Motor neuron (in vitro differentiated cells): Measurements from ENCODE around the gene NKX2-3. TPM values are rescaled to one million over a fixed set of nuclear protein-coding genes. Genes with fewer than 3 reads are reported as not detected.

Experiments used
- total RNA-seq, 8 experiments: library from RNA; unstranded; fragments of 300-600 nt; gene quantifications; 2 replicates each; pipeline versions ENCODE4 v1.2.3 to v1.2.4, GENCODE V29; 2022

Gene NKX2-3
- total RNA-seq, 8 experiments from 2014 or later: 0.05 to 0.33 TPM; not detected in 6

Other genes starting within 250 kb of the NKX2-3 start
- 1 to 10 TPM; 1.4 to 4.0 (median 2.8) TPM for gene CNNM1, start 203.6 kb upstream of the NKX2-3 start, total RNA-seq
- gene GOT1, start 102.3 kb upstream of the NKX2-3 start, total RNA-seq: 10 to 100 TPM; 21.3 to 97.7 (median 50.1) TPM
- 10 to 100 TPM; 14.9 to 41.3 (median 33.7) TPM for gene SLC25A28, start 87.5 kb downstream of the NKX2-3 start, total RNA-seq
- 10 to 100 TPM in 7 of 8 experiments, 1 to 10 TPM in 1; 9.9 to 18.8 (median 11.2) TPM for gene ENTPD7, start 126.6 kb downstream of the NKX2-3 start, total RNA-seq
- 10 to 100 TPM; 34.5 to 61.6 (median 42.4) TPM for gene COX15, start 199.2 kb downstream of the NKX2-3 start, total RNA-seq
- gene CUTC, start 199.3 kb downstream of the NKX2-3 start, total RNA-seq: 10 to 100 TPM; 15.1 to 23.8 (median 16.0) TPM
- gene ABCC2, start 249.7 kb downstream of the NKX2-3 start, total RNA-seq: 1 to 10 TPM in 1 of 8 experiments, under 1 TPM in 7; 0.11 to 7.9 (median 0.55) TPM